NB4 (cell line): Measurements from ENCODE around the gene SPEN.

ENCODE experiments used
- CTCF ChIP-seq: IDR thresholded peaks from one replicate; pipeline ENCODE4 v1.5.1; 2012; ENCODE audit warnings: low read depth, low read length
- MAX ChIP-seq: IDR thresholded peaks from 2 replicates; pipeline ENCODE4 v1.6.1; 2011; ENCODE audit warnings: low read depth, low read length
- POLR2A ChIP-seq: IDR thresholded peaks from 2 replicates; pipeline ENCODE4 v1.6.1; 2011; ENCODE audit warnings: mild to moderate bottlenecking; ENCODE audit not compliant: insufficient read length; ENCODE audit errors: extremely low read depth

- TF ChIP-seq CTCF (no peak), POLR2A (no peak), MAX (no peak)
These were observed 84.4 kb downstream of the SPEN start for GRCh38 chr1:15931884-15932283.
